LNCAP (cell line): ENCODE measurements around the gene CRKL.

ENCODE experiments used
- TF ChIP-seq, protein P1 (sequence below): fragments of 450-650 bp; IDR thresholded peaks from 2 replicates; pipeline ENCODE4 v1.5.1; 2017; ENCODE audit warnings: mild to moderate bottlenecking

CRKL gene

DNA sequence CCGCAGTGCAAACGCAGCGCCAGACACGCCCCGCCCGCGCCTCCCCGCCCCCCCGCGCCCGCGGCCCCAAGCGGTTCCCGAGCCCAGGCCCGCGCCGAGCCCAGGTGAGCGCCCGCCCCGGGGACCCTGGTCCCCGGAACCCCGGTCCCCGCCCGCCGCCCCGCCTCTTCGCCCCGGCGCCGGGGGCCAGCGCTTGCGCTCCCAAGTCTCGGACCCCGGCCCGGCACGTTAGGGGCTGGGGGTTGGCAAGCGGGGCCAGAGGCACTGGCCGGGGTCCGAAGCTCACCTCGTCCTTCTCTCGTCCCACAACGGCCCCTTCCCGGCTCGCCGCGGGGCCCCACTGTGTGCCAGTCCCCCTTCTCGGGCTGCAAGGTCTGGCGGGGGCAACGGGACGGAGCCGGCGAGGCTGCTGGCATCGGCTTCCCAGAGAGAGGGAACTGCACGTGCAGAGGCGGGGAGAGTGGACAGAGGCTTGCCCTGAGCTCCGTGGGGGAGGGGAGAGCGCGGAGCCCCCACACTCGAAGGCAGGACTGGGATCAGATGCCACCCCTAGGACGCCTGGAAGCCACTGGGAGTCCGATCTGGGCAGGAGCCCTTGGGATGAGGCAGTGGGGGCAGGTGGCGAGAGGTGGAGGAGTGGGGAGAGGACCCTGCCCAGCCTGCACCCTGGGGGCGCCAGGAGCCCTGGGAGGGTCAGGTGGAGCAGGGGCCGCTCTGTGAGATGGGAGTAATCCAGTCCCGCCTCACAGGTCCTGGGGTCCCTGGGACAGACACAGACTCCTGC lies 48.1 kb downstream of the CRKL start:
- TF ChIP-seq, protein P1, sequence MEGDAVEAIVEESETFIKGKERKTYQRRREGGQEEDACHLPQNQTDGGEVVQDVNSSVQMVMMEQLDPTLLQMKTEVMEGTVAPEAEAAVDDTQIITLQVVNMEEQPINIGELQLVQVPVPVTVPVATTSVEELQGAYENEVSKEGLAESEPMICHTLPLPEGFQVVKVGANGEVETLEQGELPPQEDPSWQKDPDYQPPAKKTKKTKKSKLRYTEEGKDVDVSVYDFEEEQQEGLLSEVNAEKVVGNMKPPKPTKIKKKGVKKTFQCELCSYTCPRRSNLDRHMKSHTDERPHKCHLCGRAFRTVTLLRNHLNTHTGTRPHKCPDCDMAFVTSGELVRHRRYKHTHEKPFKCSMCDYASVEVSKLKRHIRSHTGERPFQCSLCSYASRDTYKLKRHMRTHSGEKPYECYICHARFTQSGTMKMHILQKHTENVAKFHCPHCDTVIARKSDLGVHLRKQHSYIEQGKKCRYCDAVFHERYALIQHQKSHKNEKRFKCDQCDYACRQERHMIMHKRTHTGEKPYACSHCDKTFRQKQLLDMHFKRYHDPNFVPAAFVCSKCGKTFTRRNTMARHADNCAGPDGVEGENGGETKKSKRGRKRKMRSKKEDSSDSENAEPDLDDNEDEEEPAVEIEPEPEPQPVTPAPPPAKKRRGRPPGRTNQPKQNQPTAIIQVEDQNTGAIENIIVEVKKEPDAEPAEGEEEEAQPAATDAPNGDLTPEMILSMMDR: no peak

DNA sequence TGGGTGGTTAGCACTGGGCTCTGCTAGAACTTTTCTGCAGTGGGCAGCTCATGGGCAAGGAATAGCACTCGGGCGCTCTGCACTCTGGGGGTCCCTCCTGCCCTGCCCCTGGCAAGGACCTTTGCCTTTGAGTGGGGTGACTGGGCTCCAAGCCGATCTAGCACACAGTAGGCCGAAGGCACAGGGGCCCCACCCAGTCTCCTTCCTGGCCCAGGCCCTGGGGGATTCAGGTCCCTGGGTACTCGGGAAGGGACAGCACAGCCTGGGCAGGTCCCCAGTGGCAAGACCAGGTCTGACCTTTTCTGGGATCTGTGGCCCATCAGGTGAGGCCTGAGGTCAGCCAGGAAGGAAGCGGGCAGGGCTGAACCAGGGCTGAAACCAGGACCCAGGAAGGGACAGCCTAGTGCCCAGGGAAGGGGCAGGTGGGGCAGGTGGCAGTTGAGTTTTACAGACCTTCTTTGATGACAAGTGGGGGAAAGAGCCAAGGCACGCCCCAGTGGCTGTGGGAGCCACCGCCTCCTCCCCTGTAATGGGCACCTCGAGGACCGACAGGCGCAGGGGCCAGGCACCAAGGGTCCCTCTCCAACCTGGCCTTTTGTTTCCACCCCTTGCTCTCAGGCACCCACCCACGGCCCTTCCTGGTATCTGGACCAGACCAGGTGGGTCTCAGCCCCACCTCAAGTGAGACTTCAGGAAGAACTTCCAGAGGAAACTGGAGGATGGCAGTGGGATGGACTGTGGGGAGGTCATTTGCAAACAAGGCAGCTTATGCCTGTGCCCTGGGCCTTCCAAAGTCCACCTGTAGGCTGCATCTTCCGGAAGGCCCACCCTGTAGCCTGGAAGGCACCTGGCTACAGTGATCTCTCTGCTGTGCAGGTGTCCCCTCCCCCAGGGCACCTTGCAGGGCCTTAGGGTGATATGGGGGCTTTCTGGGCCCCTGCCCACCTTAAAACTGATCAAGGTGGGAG lies 49.0 kb downstream of the CRKL start:
- TF ChIP-seq, protein P1: no peak

DNA sequence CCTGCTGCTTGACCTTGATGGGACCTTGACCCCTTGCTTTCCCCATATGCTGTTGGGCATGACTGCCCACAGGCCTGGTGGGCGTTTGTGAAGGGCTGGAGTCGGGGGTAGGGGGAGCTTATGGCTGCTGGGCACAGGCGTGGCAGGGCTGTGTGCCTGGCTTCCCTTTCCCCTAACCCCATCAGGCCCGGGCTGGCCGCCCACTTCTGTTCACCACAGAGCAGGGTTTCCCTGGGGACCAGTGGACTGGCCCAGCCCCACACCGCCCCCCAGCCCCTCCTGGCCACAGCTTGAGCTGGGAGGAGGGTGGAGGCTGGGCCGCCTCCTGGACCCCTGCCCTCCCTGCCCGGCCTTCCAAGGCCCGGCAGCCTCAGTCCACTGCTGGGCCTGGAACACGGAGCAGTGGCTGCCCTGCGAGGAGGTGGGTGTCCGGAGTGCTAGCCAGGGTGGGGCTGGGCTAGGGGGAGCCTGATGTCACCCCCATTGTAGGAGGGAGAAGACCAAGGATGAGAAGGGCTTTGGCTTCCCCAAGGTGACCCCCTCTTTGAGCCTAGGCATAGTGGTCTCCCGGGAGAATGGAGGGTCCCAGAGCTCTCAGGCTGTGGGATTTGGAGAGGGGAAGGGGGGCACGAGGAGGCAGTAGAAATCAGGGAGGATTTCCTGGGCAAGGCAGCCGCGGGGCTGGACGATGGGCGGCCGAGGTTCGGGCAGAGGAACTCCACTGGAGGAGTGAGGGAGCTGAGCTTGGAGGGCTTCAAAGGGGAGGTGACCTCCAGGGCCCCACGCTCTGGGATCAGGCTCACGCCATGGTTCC lies 49.9 kb downstream of the CRKL start, which contains the start of gene AIFM3:
AIFM3 (plus strand) TSS at position 373 of the 814 bp plus-strand sequence. CDS start 690 bp downstream, outside the sequence.
- TF ChIP-seq, protein P1: no peak

DNA sequence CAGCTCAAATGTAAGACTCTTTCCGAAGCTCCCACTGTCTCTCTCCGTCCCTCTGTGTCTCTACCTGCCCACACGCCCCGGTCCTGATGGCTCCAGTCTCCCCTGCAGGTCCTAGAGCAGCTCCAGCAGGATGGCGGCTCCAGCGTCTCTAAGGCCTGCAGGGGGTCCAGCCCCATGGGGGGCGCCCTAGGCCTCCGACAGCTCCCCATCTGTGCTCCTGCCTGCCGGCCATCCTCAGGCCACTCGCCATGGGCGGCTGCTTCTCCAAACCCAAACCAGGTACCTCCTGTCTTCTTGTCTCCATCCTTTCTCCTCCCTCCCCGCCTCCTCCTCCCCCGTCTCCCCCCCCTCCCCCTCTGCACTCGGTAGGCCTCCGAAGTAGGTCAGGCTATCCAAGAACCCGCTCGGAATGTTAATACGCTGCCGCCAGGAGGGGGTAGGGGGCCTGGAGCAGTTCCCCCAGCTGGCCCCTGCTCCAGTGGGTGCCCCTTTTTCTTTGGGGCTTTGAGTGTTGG lies 50.5 kb downstream of the CRKL start:
- TF ChIP-seq, protein P1: no peak

DNA sequence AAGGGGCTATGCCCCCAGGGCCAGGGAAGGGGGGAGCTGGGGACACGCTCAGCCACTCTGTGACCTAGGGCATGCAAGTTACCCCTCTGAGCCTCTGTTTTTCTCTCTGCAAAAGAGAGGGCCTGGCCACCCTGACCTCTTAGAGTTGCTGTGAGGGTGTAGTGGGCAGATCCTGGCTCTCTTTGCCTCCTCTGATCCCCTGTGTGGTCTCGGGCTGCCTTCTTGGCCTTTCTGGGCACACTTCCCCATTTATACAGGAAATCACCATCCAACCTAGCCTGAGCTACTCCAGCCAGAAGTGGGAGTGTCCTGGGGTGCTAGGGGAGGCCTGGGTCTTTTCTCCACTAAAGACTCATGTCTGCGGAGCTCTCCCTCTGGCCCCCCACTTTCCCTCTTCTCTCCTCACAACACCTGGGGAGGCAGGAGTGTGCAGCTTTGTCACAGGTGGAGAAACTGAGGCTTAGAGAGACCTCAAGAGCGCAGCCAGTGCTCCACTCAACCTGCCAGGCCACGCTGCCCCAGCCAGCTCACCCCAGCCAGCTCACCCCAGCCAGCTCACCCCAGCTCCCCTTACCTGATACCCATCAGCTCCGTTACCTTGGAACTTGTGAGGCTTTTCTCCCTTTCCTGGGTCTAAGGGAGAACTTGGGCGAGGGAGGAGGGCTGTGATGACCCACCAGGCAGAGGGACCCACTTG lies 51.2 kb downstream of the CRKL start:
- TF ChIP-seq, protein P1: no peak

DNA sequence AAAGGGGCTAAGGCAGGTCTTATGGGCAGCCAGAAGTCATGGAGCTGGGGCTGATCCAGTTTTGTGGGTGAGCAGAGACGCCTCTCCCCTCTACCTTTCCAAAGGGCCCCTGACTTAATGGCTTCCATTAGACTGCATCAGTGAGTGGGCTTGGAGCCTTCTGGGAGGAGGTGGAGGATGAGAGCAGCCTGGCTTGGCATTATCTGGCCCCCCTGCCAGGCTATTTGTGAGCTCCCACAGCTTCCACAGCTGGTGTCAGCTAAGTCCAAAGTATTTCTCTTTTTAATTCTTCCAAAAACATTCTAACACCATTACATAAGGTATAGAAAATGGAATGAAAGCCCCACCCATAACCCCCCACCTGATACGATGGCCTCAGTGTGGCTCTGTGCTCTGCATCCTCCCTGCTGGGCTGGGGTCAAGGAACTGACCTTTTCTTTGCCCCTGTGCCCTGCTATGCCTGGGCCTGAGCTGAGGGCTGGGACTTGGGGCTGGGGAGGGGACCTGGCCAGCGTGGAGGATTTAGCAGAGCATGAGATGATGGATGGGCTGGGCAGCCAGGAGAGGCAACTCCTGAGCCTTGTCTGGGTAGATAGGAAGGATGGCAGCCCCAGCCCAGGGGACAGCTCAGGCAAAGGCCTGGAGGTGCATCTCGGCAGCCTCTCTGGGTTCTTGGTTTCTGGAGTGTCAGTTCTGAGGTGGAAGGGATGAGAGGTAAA lies 53.9 kb downstream of the CRKL start:
- TF ChIP-seq, protein P1: no peak
